Hematopoietic multipotent progenitor cell (in vitro differentiated cells): Measurements from ENCODE around the gene HEMK1. TPM values are rescaled to one million over a fixed set of nuclear protein-coding genes. Genes with fewer than 3 reads are reported as not detected.

Source experiments
- DNase-seq, 3 donors: peaks; one replicate each; pipeline ENCODE4 v3.0.0-alpha.2; 2011 to 2015; ENCODE audit warnings: low read depth in 2 of 3, low spot score in 2 of 3
- total RNA-seq: library from RNA; depleted of rRNA; stranded (reverse); fragments of >200 nt; gene quantifications from one replicate; pipeline ENCODE4 v1.2.3, GENCODE V29; 2012

Gene HEMK1, protein sequence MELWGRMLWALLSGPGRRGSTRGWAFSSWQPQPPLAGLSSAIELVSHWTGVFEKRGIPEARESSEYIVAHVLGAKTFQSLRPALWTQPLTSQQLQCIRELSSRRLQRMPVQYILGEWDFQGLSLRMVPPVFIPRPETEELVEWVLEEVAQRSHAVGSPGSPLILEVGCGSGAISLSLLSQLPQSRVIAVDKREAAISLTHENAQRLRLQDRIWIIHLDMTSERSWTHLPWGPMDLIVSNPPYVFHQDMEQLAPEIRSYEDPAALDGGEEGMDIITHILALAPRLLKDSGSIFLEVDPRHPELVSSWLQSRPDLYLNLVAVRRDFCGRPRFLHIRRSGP
- total RNA-seq = 10.0 TPM

DNA sequence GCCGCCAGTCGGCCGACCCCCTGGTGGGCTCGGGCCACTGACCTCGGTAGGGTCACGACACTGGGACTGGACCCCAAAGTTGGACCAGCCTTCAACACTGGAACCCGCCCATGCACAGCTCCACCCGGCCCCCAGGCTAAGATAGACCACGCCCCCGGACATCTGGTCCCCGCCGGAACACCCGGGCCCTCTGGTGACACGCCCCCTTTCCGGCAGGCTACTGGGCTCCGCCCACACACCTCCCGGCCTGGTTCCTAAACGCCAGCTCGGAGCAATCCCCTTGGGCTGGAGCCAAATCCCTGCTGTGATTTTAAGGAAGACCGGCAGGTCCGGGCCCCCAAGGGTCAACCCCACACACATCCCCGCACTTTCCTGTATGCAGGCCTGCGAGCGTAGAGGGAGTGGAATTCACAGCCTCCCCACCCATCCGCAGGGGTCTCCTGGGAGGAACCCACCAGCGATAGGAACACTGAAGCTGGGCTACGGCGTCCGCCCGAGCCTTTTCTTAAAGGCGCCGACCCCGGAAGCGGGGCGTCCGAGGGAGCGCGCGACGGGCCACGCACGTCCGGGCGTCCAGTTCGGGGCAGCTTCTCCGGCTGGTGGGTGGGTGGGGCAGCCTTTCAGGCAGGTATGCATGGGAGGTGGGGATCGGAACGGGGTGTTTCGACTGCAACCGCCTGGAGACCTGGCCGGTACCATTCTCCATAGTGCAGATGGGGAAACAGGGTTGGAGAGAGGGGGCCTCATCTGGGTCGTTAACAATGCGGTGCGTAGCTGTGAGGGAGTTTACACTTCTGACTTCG, at the start of gene HEMK1:
Gene HEMK1, plus strand, starts transcription at position 576 of the 803 bp plus-strand sequence. CDS start 1,583 bp downstream, outside the sequence.
- DNase-seq = peak; percentile 72 to 95 (median 94)

DNA sequence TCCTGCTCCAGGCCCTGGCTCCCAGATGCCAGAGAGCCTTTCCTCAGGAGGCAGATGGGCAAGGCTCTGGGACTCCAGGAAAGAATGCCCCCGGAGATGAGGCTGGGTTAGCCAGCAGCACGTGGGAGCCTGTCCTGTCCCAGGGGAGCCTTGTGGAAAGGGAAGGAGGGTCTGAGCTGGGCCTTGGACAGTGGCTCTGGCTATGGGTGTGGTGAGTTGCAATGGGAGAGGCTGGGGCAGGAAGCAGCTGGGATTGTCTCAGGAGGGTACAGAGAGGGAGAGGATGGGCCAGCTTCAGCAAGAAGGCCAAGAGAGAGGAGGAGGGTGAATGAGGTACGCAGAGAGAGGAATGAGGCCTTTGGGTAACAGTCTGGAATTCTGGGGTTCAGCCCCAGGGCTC, 48.5 kb upstream of the HEMK1 start:
- DNase-seq = no peak

DNA sequence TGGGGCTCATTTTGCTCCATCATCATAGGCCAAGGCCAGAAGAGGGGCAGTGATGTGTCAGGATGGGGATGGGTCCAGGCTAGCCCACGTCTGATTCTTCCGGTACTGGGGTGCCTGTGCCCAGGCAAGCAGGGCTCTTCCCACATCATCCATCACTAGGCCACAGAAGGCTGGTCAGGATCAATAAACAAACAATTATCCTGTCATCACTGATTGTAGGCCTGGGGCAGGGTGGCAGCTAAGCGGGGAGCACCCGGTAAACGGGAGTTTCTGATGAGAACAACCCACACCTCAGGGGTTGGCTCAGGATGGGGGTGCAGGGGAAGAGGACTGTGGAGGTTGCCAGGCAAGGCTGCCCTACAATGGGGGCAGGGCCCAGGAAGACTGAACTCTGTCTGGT, 47.8 kb upstream of the HEMK1 start:
- DNase-seq = no peak

DNA sequence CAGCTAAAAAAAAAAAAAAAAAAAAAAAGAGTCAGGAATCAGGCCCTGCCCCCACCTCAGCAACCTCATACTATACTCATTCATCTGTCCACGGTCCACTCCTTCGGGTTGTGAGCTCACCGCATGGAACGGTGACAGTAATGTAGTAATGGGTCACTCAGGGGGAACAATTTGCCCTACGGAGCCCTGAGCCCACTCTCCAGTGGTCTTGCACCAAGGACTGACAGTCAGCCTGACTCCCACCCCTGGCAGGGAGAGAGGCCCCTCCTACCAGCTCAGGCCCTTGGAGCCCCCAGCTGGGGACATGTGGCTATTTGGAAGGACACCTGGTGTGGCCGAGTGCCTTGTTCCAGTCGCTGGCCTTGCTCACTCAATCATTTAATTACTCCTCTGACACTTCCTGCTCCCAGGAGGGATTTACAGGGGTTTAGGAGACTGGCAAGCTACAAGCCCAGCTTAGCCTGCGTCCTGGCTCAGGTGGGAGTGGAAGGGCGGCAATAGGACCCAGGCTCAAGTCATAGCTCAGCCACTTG, 46.0 kb upstream of the HEMK1 start:
- DNase-seq = no peak

DNA sequence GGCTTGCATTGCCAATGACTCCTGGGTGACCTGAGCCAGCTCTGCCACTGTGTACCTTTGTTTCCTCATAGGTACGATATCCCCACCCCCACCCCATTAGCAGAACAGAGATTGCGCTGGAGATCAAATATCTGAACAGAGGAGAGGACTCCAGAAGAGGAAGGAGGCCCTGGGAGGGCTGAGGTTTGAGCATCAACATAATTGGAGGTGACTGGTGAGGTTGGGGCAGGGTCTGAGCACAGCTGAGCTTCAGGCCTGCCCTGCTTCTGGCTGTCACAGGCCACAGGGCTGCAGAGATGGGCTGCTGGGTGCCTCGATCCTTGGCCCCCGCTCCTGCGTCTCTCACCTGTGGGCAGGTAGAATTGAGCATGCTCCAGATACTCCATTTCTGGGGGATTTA, 44.6 kb upstream of the HEMK1 start:
- DNase-seq = no peak

DNA sequence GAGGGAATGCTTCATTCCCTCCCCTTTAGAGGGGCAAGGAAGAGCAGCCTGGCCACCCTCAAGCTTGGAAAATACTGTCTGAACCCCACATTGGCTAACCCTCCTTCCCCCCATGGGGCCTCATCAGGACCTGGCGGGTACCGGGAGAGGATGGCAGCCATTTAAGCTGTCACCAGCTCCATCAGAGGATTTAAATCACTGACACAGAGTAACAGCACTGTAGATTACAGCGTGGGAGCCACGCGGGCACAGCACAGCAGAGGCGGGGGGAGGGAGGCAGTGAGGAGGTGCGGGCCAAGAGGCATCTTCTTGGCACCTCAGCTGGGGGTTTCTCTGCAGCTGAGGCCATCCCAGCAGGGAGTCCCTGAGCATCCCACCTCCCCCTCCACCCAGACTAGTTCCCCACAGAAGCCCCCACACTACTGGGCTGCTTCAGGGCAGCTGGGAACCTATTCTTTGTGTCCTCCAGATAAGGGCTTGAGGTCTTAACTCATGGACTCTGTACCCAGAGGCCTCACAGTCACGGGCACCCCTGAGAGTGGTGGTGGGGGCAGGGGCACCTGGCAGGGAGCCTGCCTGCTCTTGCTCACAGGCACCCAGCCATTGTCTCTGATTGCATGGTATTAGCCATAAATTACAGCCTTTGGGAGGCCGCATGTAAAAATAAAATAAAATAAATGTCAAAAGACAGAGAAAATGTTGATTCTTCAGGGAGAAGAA, 44.0 kb upstream of the HEMK1 start:
- DNase-seq = no peak

DNA sequence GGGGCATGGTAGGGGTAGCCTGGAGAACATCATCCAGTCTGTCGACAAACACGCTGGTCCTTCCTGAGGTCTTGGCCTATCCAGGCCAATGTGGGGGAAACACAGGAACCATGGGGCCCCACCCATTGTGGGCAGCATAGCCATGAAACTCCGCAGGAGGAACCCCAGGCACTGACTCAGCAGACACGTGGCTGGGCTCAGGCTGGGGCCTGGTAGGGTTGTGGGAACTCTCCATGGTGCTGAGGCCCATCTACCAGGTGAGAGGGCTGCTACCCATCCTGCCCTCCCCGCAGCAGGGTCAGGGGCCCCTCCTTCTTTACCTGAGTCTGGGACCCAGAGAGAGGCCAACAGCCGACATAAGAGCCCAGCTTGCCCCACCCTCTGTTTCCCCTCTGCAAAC, 43.3 kb upstream of the HEMK1 start:
- peak in 2 of 3 donors; percentile 81 to 86 for DNase-seq

DNA sequence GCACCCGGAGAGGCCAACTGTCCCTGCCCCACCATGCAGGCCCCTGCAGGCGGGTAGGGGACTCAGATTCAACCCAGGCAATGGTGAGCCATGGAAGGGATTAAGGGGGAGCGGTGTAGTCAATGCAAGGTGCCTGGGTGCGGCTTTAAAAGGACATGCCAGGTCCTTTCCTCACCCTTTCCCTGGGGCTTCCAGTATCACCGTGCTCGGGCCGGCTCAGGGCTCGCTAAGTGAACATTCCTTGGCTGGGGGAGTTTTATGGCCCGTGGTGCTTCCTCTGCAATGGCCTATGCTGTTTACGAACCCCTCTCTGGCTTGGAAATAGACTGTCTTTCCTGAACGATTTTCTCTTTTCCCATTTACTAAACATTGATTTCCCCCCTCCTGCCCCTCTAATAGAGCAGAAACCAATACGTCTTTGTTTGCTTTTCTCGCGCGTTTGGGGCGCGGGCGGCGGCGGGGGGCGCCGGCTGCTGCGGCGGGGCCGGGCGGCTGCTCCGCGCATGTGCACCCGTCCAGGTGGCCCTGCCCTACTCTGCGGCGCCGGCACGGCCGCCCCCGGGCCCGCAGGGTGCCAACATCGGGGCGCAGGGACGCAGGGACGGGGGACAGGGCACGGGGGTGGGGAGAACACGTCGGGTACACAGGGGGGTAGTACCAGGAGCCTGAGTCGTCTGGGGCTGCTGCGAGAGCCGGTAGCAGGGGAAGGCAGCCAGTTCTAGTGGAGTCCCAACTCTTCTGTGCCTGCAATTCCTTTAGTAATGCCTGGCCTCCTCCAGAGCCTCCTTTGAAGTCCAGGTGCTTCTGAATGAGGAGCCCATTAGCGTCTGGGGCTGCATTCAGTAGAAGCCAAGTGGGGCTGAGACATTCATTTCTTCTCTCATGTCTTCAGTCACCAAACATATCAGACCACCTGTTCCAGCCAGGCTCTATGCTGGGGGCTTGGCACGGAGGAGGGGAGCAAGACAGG, 39.0 kb upstream of the HEMK1 start:
- no peak for DNase-seq

DNA sequence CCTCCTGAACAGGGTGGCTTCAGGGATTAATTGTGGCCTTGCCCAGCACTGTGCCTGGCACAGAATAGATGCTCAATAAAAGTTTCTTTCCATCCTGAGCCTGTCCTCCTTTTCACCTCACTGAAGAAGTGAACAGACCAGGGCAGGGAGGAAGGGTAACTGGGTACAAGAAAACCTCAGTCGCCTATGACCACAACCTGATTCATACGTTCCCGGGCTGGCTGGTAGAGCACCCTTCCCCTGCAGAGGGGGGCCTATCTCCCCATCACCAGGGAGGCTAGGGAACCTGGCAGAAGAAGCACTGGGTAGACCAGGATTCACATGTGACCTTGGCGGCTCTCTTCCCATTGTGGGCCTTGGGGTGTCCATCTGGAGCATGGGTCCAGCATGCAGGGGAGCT, 38.1 kb upstream of the HEMK1 start:
- DNase-seq = no peak

DNA sequence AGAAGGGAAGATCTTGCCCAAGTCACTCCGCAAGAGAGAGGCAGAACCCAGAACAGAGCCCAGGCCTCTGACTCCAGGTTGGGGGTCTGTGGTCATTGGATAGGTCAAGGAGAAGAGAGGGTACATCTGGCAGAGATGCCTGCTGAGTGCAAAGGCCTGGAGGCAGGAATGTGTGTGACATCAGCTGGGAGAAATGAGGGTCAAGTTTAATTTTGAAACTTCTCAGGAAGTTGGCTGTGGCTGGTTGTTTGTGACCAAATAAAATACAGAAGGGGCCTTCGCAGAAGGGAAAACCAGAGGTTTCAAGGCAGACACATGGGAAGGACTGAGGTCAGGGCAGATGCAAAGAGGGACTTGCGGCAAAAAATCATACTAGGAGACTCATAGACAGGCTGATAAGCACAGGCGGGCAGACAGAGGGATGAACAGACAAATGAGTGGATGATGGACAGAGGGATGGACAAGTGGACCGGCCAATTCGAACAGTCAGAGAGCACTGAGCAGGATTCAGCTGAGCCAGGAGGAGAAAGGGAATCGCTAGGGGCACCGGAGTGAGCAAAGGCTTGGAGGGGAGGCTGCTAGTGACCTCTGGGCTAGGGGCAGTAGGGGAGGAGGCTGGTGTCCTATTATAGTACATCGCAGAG, 37.1 kb upstream of the HEMK1 start:
- no peak for DNase-seq

DNA sequence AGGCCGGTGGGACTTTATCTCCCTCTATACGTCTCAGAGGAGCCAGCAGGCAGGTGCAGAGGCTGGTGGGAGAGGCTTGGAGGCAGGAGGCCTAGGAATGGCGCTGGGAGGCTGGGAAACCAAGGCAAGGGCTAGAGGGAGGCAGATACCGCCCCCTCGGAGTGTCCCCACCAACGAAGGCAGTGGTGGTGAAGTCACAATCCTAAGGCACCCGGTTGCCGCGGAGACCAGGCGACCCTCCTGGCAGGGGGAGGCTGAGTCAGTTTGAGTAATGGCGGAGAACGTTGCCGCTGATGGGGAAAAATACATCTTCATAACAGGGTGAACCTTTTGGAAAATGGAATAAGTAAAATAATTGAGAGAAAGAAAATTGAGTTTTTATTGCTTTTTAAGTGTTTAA, 36.0 kb upstream of the HEMK1 start:
- DNase-seq = no peak

DNA sequence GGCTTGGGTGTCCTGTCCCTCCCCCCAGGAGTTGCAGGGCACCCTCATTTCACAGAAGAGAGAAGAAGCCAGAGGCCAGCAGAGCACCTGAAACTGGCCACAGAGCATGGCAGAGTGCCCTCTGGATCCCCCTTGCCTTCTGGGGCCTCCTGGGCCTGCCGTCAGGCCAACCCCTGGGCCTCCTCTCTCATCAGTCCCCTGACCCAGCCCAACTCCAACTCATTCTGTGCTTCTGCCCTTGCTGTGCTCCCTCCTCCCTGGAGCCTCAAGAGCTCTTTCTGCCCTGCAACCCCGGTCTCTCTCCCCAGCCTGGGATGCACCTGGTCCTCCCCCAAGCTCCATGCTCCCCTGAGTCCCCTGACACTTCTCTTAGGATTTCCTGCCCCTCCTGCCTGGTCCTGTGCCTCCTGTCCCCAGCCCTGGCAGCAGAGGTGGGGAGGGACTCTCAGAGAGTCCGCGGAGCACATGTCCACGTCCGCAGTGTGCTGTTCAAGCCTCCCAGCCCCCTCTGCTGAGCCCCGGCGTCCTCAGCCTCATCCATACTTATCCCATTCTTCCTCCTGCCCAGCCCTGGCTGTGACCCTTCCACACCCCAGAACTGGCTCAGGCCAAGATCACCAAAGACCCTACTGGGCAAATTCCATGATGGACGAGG, 35.4 kb upstream of the HEMK1 start:
- no peak for DNase-seq

DNA sequence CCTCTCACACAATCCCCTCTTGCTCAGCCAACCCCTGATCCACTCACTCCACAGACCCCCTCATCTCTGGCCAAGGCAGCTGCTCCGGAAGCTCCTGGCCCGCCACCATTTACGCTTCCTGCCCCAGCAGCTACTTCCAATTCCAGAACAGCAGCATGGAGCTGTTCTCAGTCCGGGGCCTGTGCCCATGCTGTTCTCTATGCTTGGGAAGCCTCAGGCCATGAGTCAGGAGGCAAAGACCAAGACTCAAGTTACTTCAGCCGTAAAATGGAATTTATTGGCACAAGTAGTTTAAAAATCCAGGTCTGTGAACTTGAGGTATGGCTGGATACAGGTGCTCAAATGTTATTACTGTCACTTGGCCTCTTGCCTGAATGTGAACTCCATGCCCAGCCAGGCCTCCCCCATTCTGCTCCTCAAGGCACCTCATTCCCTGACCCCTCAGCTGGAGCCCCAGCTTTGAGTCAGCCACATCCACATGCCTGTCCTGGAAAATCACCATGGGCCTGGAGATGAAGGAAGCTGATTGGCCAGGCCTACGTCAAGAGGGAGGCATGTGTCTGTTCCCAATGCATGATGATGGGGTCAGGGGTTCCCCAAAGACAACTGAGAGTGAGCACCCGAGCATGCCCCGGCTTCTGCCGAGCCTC, 34.5 kb upstream of the HEMK1 start:
- no peak for DNase-seq

DNA sequence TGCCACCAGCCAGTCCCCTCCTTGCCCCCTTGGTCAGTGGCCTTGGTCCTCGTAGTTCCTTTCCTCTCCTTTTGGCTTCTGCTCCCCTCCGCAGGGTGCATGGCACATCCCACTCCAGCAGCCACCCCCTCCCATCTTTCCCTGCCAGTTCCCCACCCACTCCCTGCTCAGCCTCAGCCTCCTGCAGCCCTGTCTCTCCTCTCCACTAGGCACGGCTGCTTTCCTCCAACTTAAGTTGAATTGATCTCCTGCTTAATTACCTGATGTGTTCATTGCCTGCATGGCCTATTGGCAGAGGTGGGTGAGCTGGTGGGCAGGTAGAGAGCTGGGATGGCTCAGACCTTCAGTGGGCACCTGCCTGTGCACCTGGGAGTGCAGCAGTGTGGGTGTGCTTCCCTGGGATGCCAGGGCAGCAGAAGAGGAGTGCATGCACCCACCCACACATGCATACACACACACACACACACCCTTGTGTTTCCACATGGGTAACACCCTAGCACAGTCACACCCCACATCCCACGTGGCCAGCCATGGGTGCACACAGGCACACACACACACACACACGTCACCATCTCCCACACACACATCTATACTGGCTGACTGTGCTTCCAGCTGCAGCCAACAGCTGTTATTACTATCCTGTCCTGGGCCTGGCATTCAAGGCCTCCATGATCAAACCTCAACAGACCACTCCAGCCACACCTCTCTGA, 32.7 kb upstream of the HEMK1 start:
- no peak for DNase-seq

DNA sequence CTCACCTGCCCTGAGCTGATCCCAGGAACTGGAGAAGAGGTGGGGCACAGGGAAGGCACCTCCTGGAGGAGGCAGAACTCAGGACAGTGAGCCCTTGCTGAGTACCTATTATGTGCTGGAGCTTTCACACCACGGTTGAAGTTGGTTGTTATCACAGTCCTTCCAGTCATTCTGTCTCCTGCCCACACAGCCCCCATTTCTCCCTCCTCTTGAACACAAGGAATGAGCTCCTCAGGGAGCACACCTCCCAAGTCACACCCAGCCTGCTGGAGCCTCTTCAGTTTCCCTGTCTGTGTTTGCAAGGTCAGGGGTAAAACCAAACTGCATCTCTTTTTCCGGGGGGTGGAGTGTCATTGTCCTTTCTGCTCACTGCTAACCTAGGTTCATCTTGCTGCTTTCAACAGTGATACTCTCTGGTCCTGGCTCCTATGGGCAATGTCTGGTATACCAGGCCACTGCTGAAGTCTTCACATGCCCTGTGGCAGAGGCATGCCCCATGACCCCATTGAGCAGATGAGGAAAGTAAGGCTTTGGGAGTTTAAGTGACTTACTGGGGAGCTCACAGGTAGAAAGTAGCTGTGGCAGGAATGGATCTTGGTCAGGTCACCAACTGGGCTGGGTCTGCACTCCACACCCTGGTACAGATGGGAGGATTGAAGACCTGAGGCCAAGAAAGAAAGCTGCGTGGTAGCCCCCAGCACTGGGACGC, 31.7 kb upstream of the HEMK1 start:
- no peak for DNase-seq

DNA sequence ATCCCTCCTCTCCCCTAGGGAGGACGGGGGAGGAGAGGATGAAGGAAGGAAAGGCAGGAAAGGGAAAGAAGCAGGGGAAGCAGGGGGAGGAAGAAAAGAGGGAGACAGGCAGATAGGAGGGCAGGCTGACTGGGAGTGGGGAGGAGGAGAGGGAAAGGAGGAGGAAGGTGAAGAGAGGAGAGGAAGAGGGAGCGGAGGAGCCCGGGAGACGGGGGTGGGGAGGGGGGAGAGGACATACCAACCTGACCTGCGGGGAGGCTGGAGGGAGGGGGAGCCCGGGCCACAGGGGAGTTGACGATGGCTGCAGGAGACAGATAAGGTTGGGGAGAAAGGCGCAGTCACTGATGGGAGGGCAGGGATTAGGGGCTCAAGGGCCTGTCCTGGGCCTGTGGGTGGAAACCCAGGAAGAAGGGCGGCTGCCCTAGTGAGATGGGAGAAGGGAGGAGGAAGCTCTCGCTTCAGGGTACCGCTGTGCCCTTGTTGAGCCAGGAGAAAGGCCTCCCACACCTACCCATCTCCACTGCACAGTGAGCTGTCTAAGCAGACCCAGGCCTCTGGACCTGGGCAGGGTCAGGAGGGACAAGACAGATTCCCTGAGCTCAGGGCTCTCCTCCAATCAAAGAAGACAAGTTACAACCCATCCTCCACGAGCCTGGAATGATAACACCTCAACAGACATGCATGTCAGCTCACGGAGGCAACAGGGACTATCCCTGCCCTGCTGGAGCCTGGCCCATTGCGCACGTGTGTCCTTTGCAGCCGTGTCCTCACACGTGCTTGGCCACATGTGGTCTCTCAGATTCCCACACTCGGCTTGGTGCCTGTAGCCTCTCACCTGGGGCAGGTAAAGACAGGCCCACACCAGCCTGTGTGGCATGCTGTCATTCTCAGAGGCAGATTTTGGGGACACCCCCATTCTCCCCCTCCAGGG, 29.7 kb upstream of the HEMK1 start:
- DNase-seq = no peak
